ENCODE data around the gene MYLK. TPM values are rescaled to one million over a fixed set of nuclear protein-coding genes. Genes with fewer than 3 reads are reported as not detected.

Gene MYLK
- total and polyA plus RNA-seq, 9 donors, result 50.2 to 645 (median 205) TPM

DNA sequence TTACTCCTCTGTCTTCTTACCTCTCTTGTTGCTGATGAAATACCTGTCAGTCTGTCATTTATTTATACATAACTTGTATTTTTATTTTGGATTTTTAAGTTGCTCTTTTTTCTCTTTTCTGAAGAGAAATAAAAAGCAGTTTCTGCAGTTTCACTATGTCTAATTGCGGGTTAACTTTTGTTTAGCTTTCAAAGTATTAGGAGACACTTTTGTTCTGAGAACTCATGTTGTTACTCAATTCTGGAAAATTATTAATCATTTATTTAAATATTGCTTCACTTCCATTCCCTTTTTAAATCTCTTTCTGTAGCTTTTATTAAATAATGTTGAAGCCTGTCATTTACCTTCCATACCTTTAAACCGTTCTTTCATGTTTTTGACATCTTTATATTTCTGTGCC is 29.2 kb downstream of the MYLK start:
- no peaks in the 10 kb centered on the region for H3K9me3 ChIP-seq
- TF ChIP-seq, protein P1, sequence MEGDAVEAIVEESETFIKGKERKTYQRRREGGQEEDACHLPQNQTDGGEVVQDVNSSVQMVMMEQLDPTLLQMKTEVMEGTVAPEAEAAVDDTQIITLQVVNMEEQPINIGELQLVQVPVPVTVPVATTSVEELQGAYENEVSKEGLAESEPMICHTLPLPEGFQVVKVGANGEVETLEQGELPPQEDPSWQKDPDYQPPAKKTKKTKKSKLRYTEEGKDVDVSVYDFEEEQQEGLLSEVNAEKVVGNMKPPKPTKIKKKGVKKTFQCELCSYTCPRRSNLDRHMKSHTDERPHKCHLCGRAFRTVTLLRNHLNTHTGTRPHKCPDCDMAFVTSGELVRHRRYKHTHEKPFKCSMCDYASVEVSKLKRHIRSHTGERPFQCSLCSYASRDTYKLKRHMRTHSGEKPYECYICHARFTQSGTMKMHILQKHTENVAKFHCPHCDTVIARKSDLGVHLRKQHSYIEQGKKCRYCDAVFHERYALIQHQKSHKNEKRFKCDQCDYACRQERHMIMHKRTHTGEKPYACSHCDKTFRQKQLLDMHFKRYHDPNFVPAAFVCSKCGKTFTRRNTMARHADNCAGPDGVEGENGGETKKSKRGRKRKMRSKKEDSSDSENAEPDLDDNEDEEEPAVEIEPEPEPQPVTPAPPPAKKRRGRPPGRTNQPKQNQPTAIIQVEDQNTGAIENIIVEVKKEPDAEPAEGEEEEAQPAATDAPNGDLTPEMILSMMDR (IDR thresholded peaks at IDR 0.05), result no peak
- no peak for TF ChIP-seq EP300 (IDR thresholded peaks at IDR 0.05)
- no peak for TF ChIP-seq POLR2A (IDR thresholded peaks at IDR 0.05)
- WGBS, 3 donors, result 96 to 99% (median 98%) methylated on average over 2 of the region's 2 CpGs
- intact Hi-C loops (cut with DNase I), result no loop called here
- no peaks in the 10 kb centered on the region for H3K4me1 ChIP-seq (ENCODE audit: insufficient read depth)
- no peak for DNase-seq
- H3K27ac ChIP-seq, result no peak overlapping the region
- no peak overlapping the region for H3K4me3 ChIP-seq
- no peaks in the 10 kb centered on the region for H3K36me3 ChIP-seq
- no peaks in the 10 kb centered on the region for H3K27me3 ChIP-seq

DNA sequence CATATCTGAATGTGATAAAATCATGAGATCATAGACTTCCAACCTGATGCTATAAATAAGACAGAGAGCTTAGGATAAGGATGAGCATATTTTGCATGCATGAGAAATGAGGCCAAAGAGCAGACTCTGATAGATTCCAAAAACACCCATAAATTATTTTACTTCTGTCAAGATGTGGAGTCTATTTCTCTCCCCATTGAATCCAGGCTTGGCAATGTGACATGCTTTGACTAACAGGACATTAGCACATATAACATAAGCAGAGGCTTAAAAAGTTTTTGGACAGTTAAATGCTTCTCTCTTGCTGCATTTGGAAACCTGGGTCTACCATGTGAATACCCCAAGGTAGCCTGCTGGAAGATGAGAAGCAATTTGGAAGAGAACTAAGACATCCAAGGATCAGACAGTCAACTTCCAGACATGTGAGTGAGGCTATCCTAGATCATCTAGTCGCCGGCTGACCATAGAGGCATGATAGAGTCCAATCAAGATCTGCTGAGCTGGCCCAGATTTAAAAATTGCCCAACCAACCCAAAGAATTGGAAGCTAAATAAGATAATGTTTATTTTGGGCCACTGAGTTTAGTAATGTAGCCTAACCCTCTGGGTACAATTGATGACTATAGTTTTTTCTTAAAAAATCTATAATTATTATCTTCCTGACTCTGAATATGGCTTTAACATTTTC is 30.3 kb downstream of the MYLK start:
- no peak for DNase-seq
- intact Hi-C loops (cut with DNase I), result no loop called here
- no peaks in the 10 kb centered on the region for H3K27me3 ChIP-seq

DNA sequence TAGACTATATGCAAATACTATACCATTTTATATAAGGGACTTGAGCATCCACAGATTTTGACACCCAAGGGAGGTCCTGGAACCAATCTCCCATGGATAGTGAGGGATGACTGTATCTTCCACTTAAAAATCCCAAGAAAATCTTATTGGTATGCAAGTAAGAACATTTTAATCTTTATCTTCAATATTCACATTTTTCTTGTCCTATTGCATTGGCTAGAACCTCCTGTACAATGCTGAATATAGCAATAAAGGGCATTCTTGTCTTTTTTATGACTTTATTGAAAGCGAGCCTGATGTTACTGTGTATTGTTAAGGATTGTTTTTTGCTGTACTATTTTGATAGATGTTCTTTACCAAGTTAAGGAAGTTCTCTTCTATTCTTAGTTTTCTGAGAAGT is 36.9 kb downstream of the MYLK start:
- no peaks in the 10 kb centered on the region for H3K36me3 ChIP-seq
- H3K4me1 ChIP-seq (ENCODE audit: insufficient read depth), result no peaks in the 10 kb centered on the region
- WGBS, 3 donors, result 87 to 98% (median 91%) methylated on average over 1 of the region's 1 CpG
- H3K9me3 ChIP-seq, result no peaks in the 10 kb centered on the region
- H3K27me3 ChIP-seq, result no peaks in the 10 kb centered on the region
- no peak overlapping the region for H3K27ac ChIP-seq
- DNase-seq, result no peak
- intact Hi-C loops (cut with DNase I), result no loop called here
- H3K4me3 ChIP-seq, result no peak overlapping the region
- TF ChIP-seq POLR2A (IDR thresholded peaks at IDR 0.05) (no peak), EP300 (IDR thresholded peaks at IDR 0.05) (no peak)
- TF ChIP-seq, protein P1 (IDR thresholded peaks at IDR 0.05), result no peak

More for the DNA sequence above, 30.3 kb downstream of the MYLK start:
- H3K4me1 ChIP-seq (ENCODE audit: insufficient read depth), result no peaks in the 10 kb centered on the region
- H3K4me3 ChIP-seq, result no peak overlapping the region
- TF ChIP-seq, protein P1 (IDR thresholded peaks at IDR 0.05), result no peak
- TF ChIP-seq POLR2A (IDR thresholded peaks at IDR 0.05) (no peak), EP300 (IDR thresholded peaks at IDR 0.05) (no peak)
- no peaks in the 10 kb centered on the region for H3K36me3 ChIP-seq
- H3K27ac ChIP-seq, result no peak overlapping the region
- H3K9me3 ChIP-seq, result no peaks in the 10 kb centered on the region
- WGBS, 3 donors, result 89 to 97% (median 93%) methylated on average over 2 of the region's 2 CpGs

DNA sequence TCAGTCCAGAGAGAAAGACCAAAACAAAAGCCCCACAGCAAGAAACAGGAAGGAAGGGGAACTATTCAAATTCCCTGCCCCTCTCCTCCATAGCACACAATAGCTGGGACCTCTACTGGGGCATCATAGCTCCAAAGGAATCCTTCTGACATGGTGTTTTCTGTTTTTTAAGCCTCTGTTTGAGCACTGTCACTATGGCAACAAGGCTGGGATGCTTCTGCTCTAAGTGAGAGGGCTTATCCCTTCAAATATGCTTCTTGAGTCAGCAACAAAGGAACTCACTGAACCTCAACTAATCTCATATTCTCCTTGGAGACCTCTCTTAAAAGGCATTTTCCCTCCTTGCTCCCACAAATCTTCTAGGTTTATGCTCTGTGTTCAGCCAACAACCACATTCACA is 40.5 kb downstream of the MYLK start:
- Histone ChIP-seq H3K4me3 (no peak overlapping the region), H3K27me3 (no peaks in the 10 kb centered on the region), H3K9me3 (peaks cover 0 to 2% of the 10 kb centered on the region in 2 donors), H3K4me1 (ENCODE audit: insufficient read depth) (no peaks in the 10 kb centered on the region), H3K36me3 (no peaks in the 10 kb centered on the region), H3K27ac (no peak overlapping the region)
- intact Hi-C loops (cut with DNase I), result no loop called here
- DNase-seq, result no peak
- TF ChIP-seq POLR2A (IDR thresholded peaks at IDR 0.05) (no peak), EP300 (IDR thresholded peaks at IDR 0.05) (no peak)
- TF ChIP-seq, protein P1 (IDR thresholded peaks at IDR 0.05), result no peak
